Esophagus muscularis mucosa (tissue), 4 donors: Measurements from ENCODE around the gene NOTCH4. TPM values are rescaled to one million over a fixed set of nuclear protein-coding genes. Genes with fewer than 3 reads are reported as not detected.

Source experiments
- DNase-seq: peaks from one replicate; pipeline ENCODE4 v3.0.0-alpha.2; 2017; ENCODE audit errors: extremely low spot score
- H3K27ac ChIP-seq, 4 donors: fragments of 200-600 bp; sonication (generic); replicated peaks in 1 of 4; 1 replicate in 3 of 4; 2 replicates in 1 of 4; pipeline ENCODE4 v1.5.1; 2016 to 2019; ENCODE audit warnings: mild to moderate bottlenecking in 1 of 4
- H3K27me3 ChIP-seq, 4 donors: fragments of 200-600 bp; sonication (generic); one replicate each; pipeline versions ENCODE4 v1.5.1 to v1.6.0; 2016 to 2019
- H3K36me3 ChIP-seq, 4 donors: fragments of 200-600 bp; sonication (generic); one replicate each; pipeline ENCODE4 v1.5.1; 2016 to 2019
- H3K4me1 ChIP-seq, 4 donors: fragments of 200-600 bp; sonication (generic); one replicate each; pipeline ENCODE4 v1.5.1; 2016 to 2019
- H3K4me3 ChIP-seq, 4 donors: fragments of 200-600 bp; sonication (generic); 1 replicate in 2 of 4; 2 replicates in 2 of 4; pipeline ENCODE4 v1.5.1; 2016 to 2019; ENCODE audit warnings: mild to moderate bottlenecking in 4 of 4, moderate library complexity in 1 of 4
- H3K9me3 ChIP-seq, 4 donors: fragments of 200-600 bp; sonication (generic); 1 replicate in 3 of 4; 2 replicates in 1 of 4; pipeline ENCODE4 v1.5.1; 2016 to 2019
- CTCF ChIP-seq, 3 experiments: fragments of 200-600 bp in 2 of 3; fragments of 450-650 bp in 1 of 3; sonication (generic) in 2 of 3; IDR thresholded peaks; one replicate each; pipeline ENCODE4 v1.5.1; 2017 to 2019; ENCODE audit warnings: antibody characterized with exemption in 3 of 3, mild to moderate bottlenecking in 2 of 3, moderate library complexity in 1 of 3
- EP300 ChIP-seq: sonication (generic); formaldehyde crosslinking; IDR thresholded peaks from one replicate; pipeline ENCODE4 v1.6.1; 2017; ENCODE audit warnings: antibody characterized with exemption
- POLR2A ChIP-seq: fragments of 450-650 bp; IDR thresholded peaks from one replicate; pipeline ENCODE4 v1.6.1; 2017; ENCODE audit warnings: antibody characterized with exemption, moderate library complexity, mild to moderate bottlenecking, low read depth
- POLR2AphosphoS5 ChIP-seq, 2 donors: sonication (generic); formaldehyde crosslinking; IDR thresholded peaks; one replicate each; pipeline ENCODE4 v1.6.1; 2017; ENCODE audit warnings: antibody characterized with exemption in 2 of 2
- WGBS: methylation state at CpG from one replicate; pipeline ENCODE4 v1.1.5; 2018; 5-methylcytosine and 5-hydroxymethylcytosine counted together
- intact Hi-C: fragments of 100-400 bp; cut with DNase I; formaldehyde crosslinking; loops from one replicate; pipeline ENCODE4 v1.15.1; 2023
- total RNA-seq, 4 donors: library from RNA; depleted of rRNA; stranded (reverse); fragments of >200 nt; gene quantifications; one replicate each; pipeline versions ENCODE4 v1.1.0 to v1.2.1, GENCODE V29; 2016

The NOTCH4 gene
- total RNA-seq, 4 donors from 2014 or later: 16.6 to 30.6 (median 19.8) TPM

DNA sequence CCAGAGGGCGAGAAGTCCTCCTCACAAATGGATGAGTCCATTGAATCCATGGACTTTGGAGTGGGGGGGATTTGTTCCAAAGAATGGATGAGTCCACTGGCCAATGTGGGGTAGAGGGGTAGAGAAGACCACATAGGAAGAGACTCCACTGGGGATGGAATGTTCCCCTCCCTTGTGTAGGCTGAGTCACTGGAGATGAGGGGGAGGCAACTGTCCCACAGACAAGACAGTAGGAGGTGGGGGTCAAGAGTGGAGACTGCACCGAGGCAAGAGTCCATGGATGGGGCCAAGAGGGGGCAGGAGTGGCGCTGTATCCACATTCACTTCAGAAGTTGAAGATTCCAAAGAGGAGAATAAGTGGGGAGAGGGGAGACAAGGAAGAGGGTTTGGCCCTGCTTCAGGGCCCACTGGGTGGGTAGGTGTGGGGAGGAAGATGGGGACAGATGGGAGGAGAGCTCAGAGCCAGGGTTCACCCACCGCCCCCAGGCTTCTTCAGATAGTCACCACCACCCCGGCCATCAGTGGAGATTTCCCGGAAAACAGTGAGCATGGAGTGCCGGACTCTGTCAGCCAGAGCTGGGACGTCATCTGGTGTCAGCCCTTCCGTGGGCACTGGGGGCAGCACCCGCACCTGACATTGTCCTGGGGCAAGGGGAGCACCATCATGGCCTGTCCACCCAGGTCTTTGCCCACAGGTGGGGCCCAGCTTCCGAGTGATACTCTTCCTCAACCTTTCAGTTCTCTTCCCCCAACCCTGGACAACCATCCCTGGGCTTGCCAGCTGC, 54.9 kb downstream of the NOTCH4 start:
- Histone ChIP-seq H3K4me3 (no peak overlapping the region), H3K27ac (peak overlapping the region in 3 of 4 donors; percentile 13 to 50 (median 37)), H3K4me1 (peaks cover 0 to 30% (median 24%) of the 10 kb centered on the region in 4 donors), H3K27me3 (no peaks in the 10 kb centered on the region), H3K36me3 (peaks cover 13 to 74% (median 65%) of the 10 kb centered on the region in 4 donors), H3K9me3 (no peaks in the 10 kb centered on the region)
- intact Hi-C loops: no loop called here
- DNase-seq: no peak
- WGBS: 78% methylated on average over 9 of the region's 11 CpGs
- TF ChIP-seq CTCF (IDR thresholded peaks at IDR 0.05): no peak
- TF ChIP-seq EP300: no peak
- no peak for TF ChIP-seq POLR2A
- TF ChIP-seq POLR2AphosphoS5 (IDR thresholded peaks at IDR 0.05): no peak

DNA sequence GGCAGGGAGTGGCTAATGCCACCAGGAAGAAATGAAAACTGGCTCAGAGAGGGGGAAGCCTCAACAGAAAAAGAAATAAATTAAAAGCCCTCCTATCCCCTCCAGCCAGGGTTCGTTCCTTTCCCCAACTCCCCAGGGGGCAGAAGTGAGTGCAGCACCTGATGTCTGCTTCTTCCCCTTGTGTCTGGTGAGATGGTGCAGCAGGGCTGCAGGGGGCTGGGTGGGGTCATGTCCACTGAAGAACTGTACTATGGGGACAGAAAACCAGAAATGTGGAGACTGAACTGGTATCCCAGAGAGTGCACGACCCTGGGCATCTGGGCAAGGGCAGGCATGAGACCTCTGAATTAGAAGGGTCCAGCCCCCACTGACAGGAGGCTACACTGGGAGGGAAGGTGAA, 55.5 kb downstream of the NOTCH4 start:
- TF ChIP-seq EP300 (no peak), POLR2AphosphoS5 (IDR thresholded peaks at IDR 0.05) (no peak), CTCF (IDR thresholded peaks at IDR 0.05) (no peak), POLR2A (no peak)
- H3K36me3 ChIP-seq: peaks cover 13 to 81% (median 70%) of the 10 kb centered on the region in 4 donors
- peaks cover 0 to 29% (median 18%) of the 10 kb centered on the region in 4 donors for H3K4me1 ChIP-seq
- WGBS: 88% methylated on average over 2 of the region's 2 CpGs
- H3K27me3 ChIP-seq: no peaks in the 10 kb centered on the region
- DNase-seq: no peak
- intact Hi-C loops: no loop called here
- no peaks in the 10 kb centered on the region for H3K9me3 ChIP-seq
- peak overlapping the region; percentile 24 to 50 (median 32) for H3K27ac ChIP-seq
- H3K4me3 ChIP-seq: no peak overlapping the region

GRCh38 chr6:32167761-32168262, 56.1 kb downstream of the NOTCH4 start:
- 70% methylated on average over 6 of the region's 6 CpGs for WGBS
- no peak for DNase-seq
- no peaks in the 10 kb centered on the region for H3K9me3 ChIP-seq
- intact Hi-C loops: no loop called here
- peak overlapping the region in 3 of 4 donors; percentile 24 to 50 (median 36) for H3K27ac ChIP-seq
- peaks cover 13 to 86% (median 75%) of the 10 kb centered on the region in 4 donors for H3K36me3 ChIP-seq
- TF ChIP-seq POLR2A: no peak
- TF ChIP-seq POLR2AphosphoS5 (IDR thresholded peaks at IDR 0.05): no peak
- TF ChIP-seq CTCF (IDR thresholded peaks at IDR 0.05): no peak
- no peak for TF ChIP-seq EP300
- H3K4me3 ChIP-seq: no peak overlapping the region
- H3K27me3 ChIP-seq: no peaks in the 10 kb centered on the region
- peaks cover 0 to 29% (median 18%) of the 10 kb centered on the region in 4 donors for H3K4me1 ChIP-seq

- 80% methylated on average over 20 of the region's 32 CpGs for WGBS
- no peak for TF ChIP-seq CTCF (IDR thresholded peaks at IDR 0.05)
- no peak for TF ChIP-seq POLR2AphosphoS5 (IDR thresholded peaks at IDR 0.05)
- no peak for TF ChIP-seq EP300
- TF ChIP-seq POLR2A: no peak
- H3K4me1 ChIP-seq: peaks cover 0 to 28% (median 19%) of the 10 kb centered on the region in 4 donors
- no peaks in the 10 kb centered on the region for H3K27me3 ChIP-seq
- peaks cover 13 to 92% (median 80%) of the 10 kb centered on the region in 4 donors for H3K36me3 ChIP-seq
- H3K9me3 ChIP-seq: no peaks in the 10 kb centered on the region
- no peak for DNase-seq
- peak overlapping the region; percentile 19 to 50 (median 26) for H3K27ac ChIP-seq
- intact Hi-C loops: no loop called here
- no peak overlapping the region for H3K4me3 ChIP-seq
These were observed 56.6 kb downstream of the NOTCH4 start for GRCh38 chr6:32167154-32167760.
